ENCODE measurements around the gene TNFSF13B. TPM values are rescaled to one million over a fixed set of nuclear protein-coding genes. Genes with fewer than 3 reads are reported as not detected.
"Not testable (repeated sequence)": the region's sequence is repeated elsewhere in the genome, so short reads cannot be mapped to it uniquely, and the experiment has no call there.

Gene TNFSF13B
- total RNA-seq, 1 donor from 2014 or later = 1.8 TPM

DNA sequence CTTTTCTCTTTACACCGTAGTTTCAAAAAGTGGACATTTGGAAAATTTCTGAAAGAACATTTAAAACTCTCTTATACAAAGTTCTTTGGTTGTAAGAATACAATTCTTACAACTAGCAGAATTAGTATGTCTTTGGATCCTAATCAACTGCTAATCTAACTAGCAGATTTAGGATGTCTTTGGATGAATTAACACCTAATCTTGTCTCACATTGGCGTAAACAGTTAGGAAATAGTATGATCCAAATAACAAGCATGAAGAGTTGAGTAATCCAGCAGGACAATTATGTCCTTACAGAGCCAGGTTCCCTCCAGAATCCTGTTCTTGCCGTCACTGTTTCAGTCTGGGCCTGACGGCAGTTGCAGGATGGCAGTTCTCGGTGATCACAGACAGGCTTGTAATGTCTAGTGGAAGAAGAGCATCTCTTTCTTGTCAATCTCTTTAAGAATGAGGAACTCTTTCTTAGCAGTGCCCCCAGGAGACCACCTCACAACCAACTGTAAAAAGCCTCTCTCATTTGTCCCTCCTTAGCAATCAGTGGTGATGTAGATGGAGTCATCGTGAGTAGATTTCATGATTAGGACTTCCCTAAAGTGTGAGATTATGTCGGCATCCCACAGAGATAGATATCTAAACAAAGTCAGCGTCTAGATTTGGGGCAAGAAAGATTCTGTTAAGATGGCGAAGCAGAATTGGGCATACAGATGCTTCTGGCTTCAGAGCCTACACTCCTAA lies 5.7 kb upstream of the TNFSF13B start:
- no peaks in the 10 kb centered on the region for H3K9me3 Mint-ChIP-seq (ENCODE audit: unreplicated experiment)
- no peak overlapping the region for H3K4me3 Mint-ChIP-seq (ENCODE audit: unreplicated experiment)
- no peaks in the 10 kb centered on the region for H3K27me3 Mint-ChIP-seq (ENCODE audit: unreplicated experiment)
- DNase-seq (ENCODE audit: low spot score) = no peak
- H3K4me1 Mint-ChIP-seq (ENCODE audit: unreplicated experiment) = no peaks in the 10 kb centered on the region
- H3K27ac Mint-ChIP-seq (ENCODE audit: unreplicated experiment) = no peak overlapping the region
- TF ChIP-seq, protein P1, sequence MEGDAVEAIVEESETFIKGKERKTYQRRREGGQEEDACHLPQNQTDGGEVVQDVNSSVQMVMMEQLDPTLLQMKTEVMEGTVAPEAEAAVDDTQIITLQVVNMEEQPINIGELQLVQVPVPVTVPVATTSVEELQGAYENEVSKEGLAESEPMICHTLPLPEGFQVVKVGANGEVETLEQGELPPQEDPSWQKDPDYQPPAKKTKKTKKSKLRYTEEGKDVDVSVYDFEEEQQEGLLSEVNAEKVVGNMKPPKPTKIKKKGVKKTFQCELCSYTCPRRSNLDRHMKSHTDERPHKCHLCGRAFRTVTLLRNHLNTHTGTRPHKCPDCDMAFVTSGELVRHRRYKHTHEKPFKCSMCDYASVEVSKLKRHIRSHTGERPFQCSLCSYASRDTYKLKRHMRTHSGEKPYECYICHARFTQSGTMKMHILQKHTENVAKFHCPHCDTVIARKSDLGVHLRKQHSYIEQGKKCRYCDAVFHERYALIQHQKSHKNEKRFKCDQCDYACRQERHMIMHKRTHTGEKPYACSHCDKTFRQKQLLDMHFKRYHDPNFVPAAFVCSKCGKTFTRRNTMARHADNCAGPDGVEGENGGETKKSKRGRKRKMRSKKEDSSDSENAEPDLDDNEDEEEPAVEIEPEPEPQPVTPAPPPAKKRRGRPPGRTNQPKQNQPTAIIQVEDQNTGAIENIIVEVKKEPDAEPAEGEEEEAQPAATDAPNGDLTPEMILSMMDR (IDR thresholded peaks at IDR 0.05; ENCODE audit: unreplicated experiment) = no peak
- no peaks in the 10 kb centered on the region for H3K36me3 Mint-ChIP-seq (ENCODE audit: low read depth, unreplicated experiment)

DNA sequence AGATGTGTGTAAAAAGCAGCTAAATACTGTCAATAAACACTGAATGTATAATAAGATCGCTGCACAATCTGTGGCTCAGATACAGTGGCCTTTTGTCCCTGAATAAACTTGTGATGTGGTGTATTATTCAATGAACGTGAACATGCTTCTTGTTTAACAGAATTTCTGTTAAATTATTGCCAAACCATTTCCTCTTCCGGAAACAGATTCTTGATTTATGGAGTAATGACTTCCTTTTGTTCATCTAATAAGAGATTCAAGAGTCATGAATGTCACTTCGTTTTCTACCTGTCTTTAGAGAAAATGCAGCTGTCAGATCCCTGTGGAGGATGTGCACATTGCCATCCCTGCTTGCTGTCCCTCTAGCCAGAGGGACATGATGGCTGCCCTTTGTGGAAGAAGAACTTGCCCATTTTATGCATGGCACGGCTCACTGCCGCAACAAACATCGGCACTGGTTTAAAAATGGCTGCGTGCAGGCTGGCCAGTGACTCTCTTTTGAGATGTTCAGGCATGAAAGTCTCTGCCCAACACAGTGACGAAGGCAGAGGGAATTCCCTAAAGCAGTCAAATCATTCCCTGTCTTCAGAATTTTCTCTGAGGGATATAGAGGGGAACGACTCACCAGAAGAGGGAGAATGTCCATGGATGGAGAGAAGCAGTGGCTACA lies 3.1 kb upstream of the TNFSF13B start:
- Mint-ChIP-seq H3K9me3 (ENCODE audit: unreplicated experiment) (no peaks in the 10 kb centered on the region), H3K27me3 (ENCODE audit: unreplicated experiment) (no peaks in the 10 kb centered on the region), H3K27ac (ENCODE audit: unreplicated experiment) (no peak overlapping the region), H3K4me3 (ENCODE audit: unreplicated experiment) (no peak overlapping the region), H3K36me3 (ENCODE audit: low read depth, unreplicated experiment) (no peaks in the 10 kb centered on the region), H3K4me1 (ENCODE audit: unreplicated experiment) (peaks cover 8% of the 10 kb centered on the region)
- DNase-seq (ENCODE audit: low spot score) = no peak
- TF ChIP-seq, protein P1 (IDR thresholded peaks at IDR 0.05; ENCODE audit: unreplicated experiment) = no peak

DNA sequence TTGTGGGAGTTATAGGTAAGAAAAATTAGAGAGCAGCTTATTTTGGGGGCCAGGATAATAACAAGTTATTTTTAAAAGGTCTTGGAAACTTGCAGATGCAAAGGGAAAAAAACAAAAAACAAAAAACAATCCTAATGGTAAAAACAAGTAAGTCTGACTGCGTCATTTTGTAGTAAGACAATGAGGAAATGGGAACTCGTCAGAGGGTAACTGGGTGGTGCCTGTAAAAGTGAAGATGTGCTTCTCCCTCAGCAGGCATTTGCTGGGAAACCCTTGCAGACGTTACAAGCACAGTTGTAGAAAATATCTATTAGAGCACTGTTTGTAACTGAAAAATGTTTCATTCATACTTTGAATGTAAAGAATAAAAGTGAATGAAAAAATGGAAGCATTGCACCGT lies 2.2 kb upstream of the TNFSF13B start:
- Mint-ChIP-seq H3K27ac (ENCODE audit: unreplicated experiment) (no peak overlapping the region), H3K27me3 (ENCODE audit: unreplicated experiment) (no peaks in the 10 kb centered on the region), H3K4me1 (ENCODE audit: unreplicated experiment) (peaks cover 8% of the 10 kb centered on the region), H3K36me3 (ENCODE audit: low read depth, unreplicated experiment) (no peaks in the 10 kb centered on the region), H3K9me3 (ENCODE audit: unreplicated experiment) (no peaks in the 10 kb centered on the region), H3K4me3 (ENCODE audit: unreplicated experiment) (no peak overlapping the region)
- TF ChIP-seq, protein P1 (IDR thresholded peaks at IDR 0.05; ENCODE audit: unreplicated experiment) = no peak
- no peak for DNase-seq (ENCODE audit: low spot score)

DNA sequence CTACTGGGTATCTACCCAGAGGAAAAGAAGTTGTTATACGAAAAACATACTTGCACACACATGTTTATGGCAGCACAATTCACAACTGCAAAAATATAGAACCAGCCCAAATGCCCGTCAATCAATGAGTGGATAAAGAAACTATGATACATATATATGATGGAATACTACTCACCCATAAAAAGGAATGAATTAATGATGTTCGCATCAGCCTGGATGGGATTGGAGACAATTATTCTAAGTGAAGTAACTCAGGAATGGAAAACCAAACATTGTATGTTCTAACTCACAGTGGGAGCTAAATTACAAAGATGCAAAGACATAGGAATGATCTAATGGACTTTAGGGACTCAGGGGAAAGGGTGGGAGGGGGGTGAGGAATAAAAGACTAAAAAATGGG lies 1.7 kb upstream of the TNFSF13B start:
- not testable (repeated sequence) for H3K27ac Mint-ChIP-seq (ENCODE audit: unreplicated experiment); H3K27me3 Mint-ChIP-seq (ENCODE audit: unreplicated experiment); DNase-seq (ENCODE audit: low spot score); H3K4me3 Mint-ChIP-seq (ENCODE audit: unreplicated experiment); H3K9me3 Mint-ChIP-seq (ENCODE audit: unreplicated experiment); H3K36me3 Mint-ChIP-seq (ENCODE audit: low read depth, unreplicated experiment); H3K4me1 Mint-ChIP-seq (ENCODE audit: unreplicated experiment)

DNA sequence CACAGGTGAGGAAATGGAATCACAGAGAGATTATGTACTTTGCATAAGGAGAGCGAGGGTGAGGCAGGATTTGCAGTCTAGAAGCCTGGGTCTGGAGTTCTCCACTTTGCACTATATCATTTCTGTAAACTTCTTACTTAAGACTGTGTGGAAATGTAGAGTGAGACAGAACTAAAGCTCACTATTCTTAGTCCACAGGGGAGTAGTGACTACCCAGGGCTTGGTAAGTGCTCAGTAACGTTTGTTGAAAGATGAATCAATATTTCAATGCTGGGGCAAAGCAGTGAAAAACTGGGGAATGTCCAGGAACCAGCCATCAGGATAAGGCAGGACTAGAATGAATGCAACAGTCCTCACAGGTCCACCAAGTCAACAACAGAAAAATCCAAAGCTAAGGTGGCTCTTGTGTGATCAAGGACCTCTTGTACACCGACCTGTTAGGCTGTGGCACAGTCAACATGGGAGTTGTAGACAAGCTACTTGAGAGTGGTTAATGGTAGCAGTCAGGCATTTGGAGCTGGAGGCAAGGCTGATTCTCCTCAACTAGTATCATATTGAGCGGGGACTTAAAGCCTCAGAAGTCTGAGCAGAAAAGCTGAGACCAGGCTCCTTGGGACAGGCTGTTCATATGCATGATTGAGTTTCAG lies 929 bp upstream of the TNFSF13B start:
- Mint-ChIP-seq H3K4me3 (ENCODE audit: unreplicated experiment) (no peak overlapping the region), H3K27ac (ENCODE audit: unreplicated experiment) (no peak overlapping the region), H3K27me3 (ENCODE audit: unreplicated experiment) (no peaks in the 10 kb centered on the region), H3K4me1 (ENCODE audit: unreplicated experiment) (peaks cover 8% of the 10 kb centered on the region), H3K36me3 (ENCODE audit: low read depth, unreplicated experiment) (no peaks in the 10 kb centered on the region), H3K9me3 (ENCODE audit: unreplicated experiment) (no peaks in the 10 kb centered on the region)
- DNase-seq (ENCODE audit: low spot score) = no peak
- TF ChIP-seq, protein P1 (IDR thresholded peaks at IDR 0.05; ENCODE audit: unreplicated experiment) = no peak
